HG03565 (cell line): Measurements from ENCODE around the gene FBXW9.
"Not testable (repeated sequence)": the region's sequence is repeated elsewhere in the genome, so short reads cannot be mapped to it uniquely, and the experiment has no call there.

Experiments used
- ATAC-seq: cut with Tn5 transposase; IDR thresholded peaks from one replicate; pipeline ENCODE4 v1.9.1; 2021; ENCODE audit warnings: mild to moderate bottlenecking, moderate library complexity; ENCODE audit not compliant: unreplicated experiment

The FBXW9 gene

DNA sequence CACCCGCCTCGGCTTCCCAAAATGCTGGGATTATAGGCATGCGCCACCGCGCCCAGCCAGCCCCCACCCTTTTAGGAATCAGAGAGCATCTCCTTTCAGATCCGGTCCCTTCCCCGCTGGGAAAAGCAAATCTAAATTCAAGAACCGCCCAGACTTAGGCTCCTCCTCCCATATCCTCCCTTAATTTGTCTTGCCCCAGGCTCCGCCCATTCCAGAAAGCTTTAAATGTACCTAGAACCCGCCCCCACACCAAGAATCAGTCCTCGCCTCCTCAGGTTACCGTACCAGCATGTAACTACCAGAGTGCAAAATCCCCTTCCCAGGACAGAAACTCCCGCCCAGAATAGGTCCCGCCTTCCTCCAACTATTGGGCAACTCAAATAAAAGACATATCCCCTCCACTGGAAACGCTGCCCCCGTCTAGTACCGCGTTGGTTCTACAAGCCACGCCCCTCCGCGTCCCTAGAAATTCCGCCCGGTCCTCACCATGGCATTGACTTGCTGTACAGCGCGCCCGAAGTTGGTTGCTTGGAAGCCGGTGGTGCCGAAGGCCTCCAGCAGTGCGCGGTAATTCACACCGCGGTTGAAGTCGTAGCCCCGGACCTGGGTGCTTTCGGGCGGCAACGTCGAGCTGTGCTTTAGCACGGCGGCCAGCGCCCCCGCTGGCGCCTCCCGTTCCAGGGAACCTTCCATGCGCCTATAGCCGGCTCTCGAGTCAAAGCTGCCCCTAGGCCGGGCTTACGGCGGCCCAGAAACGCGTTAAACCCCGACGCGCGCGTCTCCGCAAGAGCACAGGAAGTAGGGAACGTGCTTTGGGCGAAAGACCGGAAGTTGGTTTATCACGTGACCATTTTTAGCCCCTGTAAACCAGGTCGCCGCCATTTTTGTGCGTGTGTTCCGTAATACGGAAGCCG is 15.1 kb downstream of the FBXW9 start, which contains the start of gene DHPS:
TSS of gene DHPS (minus strand) at position 807 of the 914 bp plus-strand sequence. CDS start at position 693, 114 bp downstream.
- peak; percentile 63 for ATAC-seq

GRCh38 chr19:12680034-12680433 is 16.4 kb downstream of the FBXW9 start:
- no peak for ATAC-seq

- not testable (repeated sequence) for ATAC-seq
Observed at GRCh38 chr19:12678039-12678438, 18.4 kb downstream of the FBXW9 start.

GRCh38 chr19:12676928-12677327 is 19.5 kb downstream of the FBXW9 start:
- no peak for ATAC-seq

DNA sequence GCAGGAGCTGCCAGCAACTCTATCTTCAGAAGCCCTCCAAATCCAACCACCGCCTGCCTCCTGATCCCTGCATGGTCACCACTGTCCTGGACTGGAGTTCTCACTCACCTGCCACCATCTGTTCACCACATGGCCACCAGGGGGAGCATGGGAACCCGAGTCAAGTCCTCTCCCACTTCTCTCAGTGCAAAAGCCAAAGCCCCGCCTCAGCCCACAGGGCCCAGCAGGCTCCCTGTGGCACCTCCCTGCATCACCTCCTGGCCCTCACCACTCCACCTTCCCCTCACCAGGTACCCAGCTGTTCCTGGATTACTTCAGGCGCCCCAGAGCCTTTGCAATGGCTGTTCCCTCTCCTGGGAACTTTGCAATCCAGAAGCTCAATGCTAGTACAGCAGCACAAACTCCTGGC is 20.0 kb downstream of the FBXW9 start:
- no peak for ATAC-seq

- ATAC-seq, result no peak
Observed at GRCh38 chr19:12675940-12676339, 20.5 kb downstream of the FBXW9 start.

DNA sequence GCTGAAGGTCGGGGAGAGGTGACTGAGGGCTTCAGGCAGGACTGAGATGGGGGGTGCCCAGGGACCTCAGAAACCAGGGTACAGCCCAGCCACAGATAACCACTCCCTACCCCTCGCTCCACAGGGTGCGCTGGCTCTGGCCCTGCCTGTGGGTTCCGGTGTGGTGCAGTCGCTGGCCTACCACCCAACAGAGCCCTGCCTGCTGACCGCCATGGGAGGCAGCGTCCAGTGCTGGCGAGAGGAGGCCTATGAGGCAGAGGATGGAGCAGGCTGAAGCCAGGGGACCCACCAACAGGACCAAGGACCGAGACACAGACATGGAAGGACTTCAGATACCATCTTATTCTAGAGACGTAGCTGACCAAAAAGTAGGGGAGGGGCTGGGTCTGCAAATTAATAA is 21.0 kb downstream of the FBXW9 start:
- ATAC-seq, result no peak

- no peak for ATAC-seq
Observed at GRCh38 chr19:12672744-12673143, 23.7 kb downstream of the FBXW9 start.

DNA sequence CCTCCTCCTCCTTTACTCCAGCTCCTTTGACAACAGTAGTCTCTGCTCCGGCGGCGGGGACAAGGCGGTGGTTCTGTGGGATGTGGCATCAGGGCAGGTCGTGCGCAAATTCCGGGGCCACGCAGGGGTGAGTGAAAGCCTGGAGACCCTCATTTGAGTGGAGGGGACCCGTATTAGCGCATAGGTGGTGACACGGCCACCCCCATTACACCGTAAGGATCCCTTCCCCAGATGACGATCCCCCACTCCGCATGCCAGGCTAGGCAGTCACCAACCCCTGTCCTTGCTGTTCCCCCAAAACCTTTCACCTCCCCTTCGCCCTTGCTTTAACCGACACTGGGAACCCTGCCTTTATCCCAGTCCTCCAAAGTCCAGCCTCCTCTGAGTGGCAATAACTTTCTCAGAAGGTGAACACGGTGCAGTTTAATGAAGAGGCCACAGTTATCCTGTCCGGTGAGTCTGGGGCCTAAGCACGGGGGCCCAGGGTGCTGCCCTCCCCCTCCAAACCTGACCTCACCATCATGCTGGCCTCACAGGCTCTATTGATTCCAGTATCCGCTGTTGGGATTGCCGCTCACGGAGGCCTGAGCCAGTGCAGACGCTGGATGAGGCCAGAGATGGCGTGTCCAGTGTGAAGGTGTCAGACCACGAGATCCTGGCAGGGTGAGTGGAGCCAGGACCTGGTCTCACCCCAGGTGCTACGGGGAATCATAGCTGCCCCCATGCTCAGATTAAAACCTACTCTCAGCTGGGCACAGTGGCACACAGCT is 26.1 kb downstream of the FBXW9 start:
- ATAC-seq, result no peak

DNA sequence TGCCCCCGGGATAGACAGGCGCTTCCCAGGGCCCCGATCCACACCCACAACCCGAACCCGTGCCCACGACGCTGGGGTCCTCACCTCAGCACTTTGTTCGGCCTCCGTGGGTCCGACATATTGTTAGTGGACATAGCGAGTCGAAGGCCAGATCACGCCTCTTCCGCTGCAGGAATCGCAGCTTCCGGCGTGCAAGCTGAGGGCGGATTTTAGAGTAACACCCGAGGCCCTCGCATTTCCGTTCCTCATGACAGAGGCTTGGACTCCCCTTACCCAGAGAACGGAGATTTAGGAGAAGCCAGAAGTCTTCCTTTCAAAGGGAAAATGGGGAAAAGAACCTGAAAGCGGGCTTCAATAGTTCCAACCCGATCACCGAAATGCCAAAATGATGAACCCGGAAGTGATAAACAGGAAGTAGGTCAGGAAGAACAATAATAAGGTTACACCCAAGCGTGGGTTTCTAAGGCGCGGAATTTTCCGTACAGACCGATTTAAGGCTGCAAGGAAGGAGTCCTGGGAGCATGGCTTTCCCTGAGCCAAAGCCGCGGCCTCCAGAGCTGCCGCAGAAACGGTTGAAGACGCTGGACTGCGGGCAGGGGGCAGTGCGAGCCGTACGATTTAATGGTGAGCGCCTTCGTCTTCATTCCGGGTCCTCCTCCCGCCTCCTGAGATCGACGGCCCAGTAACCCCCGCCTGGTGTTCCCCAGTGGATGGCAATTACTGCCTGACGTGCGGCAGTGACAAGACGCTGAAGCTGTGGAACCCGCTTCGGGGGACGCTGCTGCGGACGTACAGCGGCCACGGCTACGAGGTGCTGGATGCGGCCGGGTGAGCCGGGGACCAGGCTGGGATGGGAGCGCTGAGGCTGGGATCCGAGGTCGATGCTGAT is 26.9 kb downstream of the FBXW9 start:
- ATAC-seq, result no peak

GRCh38 chr19:12668932-12669269 is 27.5 kb downstream of the FBXW9 start:
- no peak for ATAC-seq

GRCh38 chr19:12668346-12668745 is 28.1 kb downstream of the FBXW9 start:
- ATAC-seq, result no peak

DNA sequence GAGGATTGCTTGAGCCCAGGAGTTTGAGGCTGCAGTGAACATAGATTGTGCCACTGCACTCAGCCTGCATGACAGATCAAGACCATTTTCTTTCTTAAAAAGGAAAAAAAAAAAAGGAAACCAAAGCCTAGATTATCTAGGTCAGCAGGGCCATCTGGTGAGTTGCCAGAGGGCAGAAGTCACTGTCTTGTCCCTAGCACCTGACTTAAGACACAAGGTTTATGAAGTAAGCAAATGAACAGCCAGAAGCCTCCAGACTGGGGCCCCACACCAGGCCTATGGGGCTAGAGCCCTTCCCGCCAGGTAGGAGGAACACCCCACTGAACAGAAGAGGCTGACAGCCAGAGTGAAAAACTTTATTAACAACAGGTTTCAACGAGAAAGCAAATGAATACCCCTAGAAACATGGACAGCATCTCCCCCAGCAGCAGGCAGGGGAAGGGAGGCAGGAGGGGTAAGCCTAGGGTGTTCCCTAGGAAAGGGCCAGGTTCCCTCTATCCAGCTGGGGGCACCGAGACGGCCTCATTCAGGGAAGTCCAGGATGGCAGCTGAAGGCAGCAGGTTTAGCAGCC is 28.6 kb downstream of the FBXW9 start:
- no peak for ATAC-seq

DNA sequence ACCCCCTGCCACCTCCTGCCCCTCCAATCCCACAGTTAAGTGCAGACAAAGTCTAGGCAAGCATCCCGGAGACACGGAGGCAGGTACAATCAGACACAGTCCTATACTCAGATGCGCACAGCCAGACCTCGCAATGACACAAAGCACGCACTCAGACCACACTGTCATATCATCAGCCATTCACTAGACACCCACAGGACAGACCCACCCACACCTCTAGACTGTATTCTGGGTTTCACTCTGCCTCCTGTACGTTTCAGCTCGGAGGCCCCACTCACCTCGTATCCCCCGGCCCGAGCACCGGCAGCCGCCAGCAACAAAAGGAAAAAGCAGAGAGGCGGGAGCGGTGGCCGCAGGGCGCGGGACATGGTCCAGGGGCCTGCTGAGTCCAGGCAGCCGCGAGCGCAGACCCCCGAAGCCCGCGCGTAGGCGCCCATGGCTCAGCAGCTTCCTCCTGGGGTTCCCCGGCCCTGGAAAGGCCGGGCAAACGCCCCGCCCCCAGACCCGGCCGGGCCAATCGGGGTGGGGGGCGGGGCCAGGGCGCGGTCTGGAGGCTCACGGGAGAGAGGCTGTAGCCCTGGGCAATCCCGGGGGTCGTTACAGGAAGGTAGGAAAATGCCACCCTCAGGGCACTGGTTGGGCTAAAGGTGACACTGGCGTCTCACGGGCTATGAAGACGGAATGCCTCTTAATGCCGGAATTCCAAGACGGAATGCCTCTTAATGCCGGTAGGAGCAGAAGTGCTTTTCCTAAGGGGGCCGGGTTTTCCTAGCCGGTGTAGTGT is 30.0 kb downstream of the FBXW9 start, which contains the start of the genes MAN2B1 and WDR83:
TSS of gene MAN2B1 (minus strand) at position 478 of the 784 bp plus-strand sequence. CDS start at position 437, 41 bp downstream.
TSS of gene WDR83 (plus strand) at position 543 of the 784 bp plus-strand sequence. CDS start 2,984 bp downstream, outside the sequence.
- ATAC-seq, result peak; percentile 35

- no peak for ATAC-seq
Observed at GRCh38 chr19:12665671-12666264, 30.7 kb downstream of the FBXW9 start.

DNA sequence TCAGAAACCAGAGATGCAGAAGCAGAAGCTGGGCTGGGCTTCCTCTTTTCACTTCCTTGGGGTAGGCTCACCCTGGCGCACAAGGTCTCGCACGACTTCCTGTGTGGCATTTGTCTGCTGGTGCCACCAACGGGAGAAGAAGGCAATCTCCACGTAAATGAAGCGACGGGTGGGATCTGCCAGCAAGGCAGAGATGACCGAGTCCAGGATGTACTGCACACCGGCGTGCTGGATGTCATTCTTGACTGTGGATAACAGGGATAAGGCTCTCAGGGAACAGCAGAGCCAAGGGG is 31.2 kb downstream of the FBXW9 start:
- no peak for ATAC-seq

GRCh38 chr19:12664406-12665280 is 31.8 kb downstream of the FBXW9 start:
- ATAC-seq, result no peak

GRCh38 chr19:12660980-12661379 is 35.5 kb downstream of the FBXW9 start:
- ATAC-seq, result no peak
